Spleen (tissue), 11 donors: ENCODE measurements around the gene GALNTL6. TPM values are rescaled to one million over a fixed set of nuclear protein-coding genes. Genes with fewer than 3 reads are reported as not detected.

Experiments used
- DNase-seq: peaks from one replicate; pipeline ENCODE4 v3.0.0-alpha.2; 2020
- H3K27ac ChIP-seq, 8 donors: fragments of 200-600 bp; sonication (generic) in 7 of 8; 1 replicate in 4 of 8; 2 replicates in 4 of 8; pipeline versions ENCODE4 v1.5.0 to v1.8.0; 2016 to 2021; ENCODE audit warnings: inconsistent platforms in 4 of 8, mild to moderate bottlenecking in 4 of 8, moderate library complexity in 1 of 8
- H3K27me3 ChIP-seq, 7 donors: fragments of 200-600 bp; sonication (generic) in 6 of 7; replicated peaks in 1 of 7; 1 replicate in 4 of 7; 2 replicates in 3 of 7; pipeline versions ENCODE4 v1.5.0 to v1.8.0; 2016 to 2021; ENCODE audit warnings: inconsistent platforms in 3 of 7, mild to moderate bottlenecking in 1 of 7
- H3K36me3 ChIP-seq, 6 donors: fragments of 200-600 bp; sonication (generic) in 5 of 6; 1 replicate in 4 of 6; 2 replicates in 2 of 6; pipeline versions ENCODE4 v1.5.0 to v1.8.0; 2016 to 2021; ENCODE audit warnings: inconsistent platforms in 2 of 6
- H3K4me1 ChIP-seq, 6 donors: fragments of 200-600 bp; sonication (generic) in 5 of 6; 1 replicate in 3 of 6; 2 replicates in 3 of 6; pipeline versions ENCODE4 v1.5.0 to v1.8.0; 2016 to 2021; ENCODE audit warnings: inconsistent platforms in 3 of 6
- H3K4me3 ChIP-seq, 8 donors: fragments of 200-600 bp; sonication (generic) in 7 of 8; 1 replicate in 4 of 8; 2 replicates in 4 of 8; pipeline versions ENCODE4 v1.5.0 to v1.8.0; 2016 to 2021; ENCODE audit warnings: inconsistent platforms in 4 of 8, mild to moderate bottlenecking in 4 of 8, moderate library complexity in 2 of 8
- H3K9me3 ChIP-seq, 8 donors: fragments of 200-600 bp; sonication (generic) in 7 of 8; 1 replicate in 4 of 8; 2 replicates in 4 of 8; pipeline versions ENCODE4 v1.5.0 to v1.8.0; 2016 to 2021; ENCODE audit warnings: inconsistent platforms in 4 of 8
- CTCF ChIP-seq, 11 experiments: fragments of 200-600 bp in 7 of 11; fragments of 450-650 bp in 4 of 11; sonication (generic) in 4 of 11; IDR thresholded peaks in 8 of 11; conservative IDR thresholded peaks in 3 of 11; 1 replicate in 7 of 11; 2 replicates in 4 of 11; pipeline versions ENCODE4 v1.4.0 to v1.8.0; 2016 to 2021; ENCODE audit warnings: antibody characterized with exemption in 11 of 11, inconsistent platforms in 4 of 11, mild to moderate bottlenecking in 1 of 11
- POLR2A ChIP-seq, 3 donors: fragments of 450-650 bp; IDR thresholded peaks; one replicate each; pipeline ENCODE4 v1.5.1; 2017; ENCODE audit warnings: antibody characterized with exemption in 3 of 3, mild to moderate bottlenecking in 1 of 3
- POLR2AphosphoS5 ChIP-seq, 3 donors: sonication (generic); formaldehyde crosslinking; IDR thresholded peaks; one replicate each; pipeline ENCODE4 v1.5.1; 2017; ENCODE audit warnings: antibody characterized with exemption in 3 of 3
- WGBS, 5 donors: extraction: QIAGEN DNeasy Blood & Tissue Kit in 3 of 5; methylation state at CpG; one replicate each; pipeline versions ENCODE4 v1.1.5 to v1.1.7; 2013 to 2018; 5-methylcytosine and 5-hydroxymethylcytosine counted together
- intact Hi-C: fragments of 100-400 bp; cut with DNase I; formaldehyde crosslinking; loops from one replicate; pipeline ENCODE4 v1.15.0; 2023; ENCODE audit warnings: low total_unique reads
- polyA plus RNA-seq, 3 donors: library from polyadenylated mRNA; stranded (reverse); fragments of 200-250 nt; gene quantifications; one replicate each; pipeline ENCODE4 v1.2.1, GENCODE V29; 2013
- total RNA-seq, 7 donors: library from RNA; depleted of rRNA in 3 of 7; stranded (reverse); fragments of >200 nt in 3 of 7; fragmentation: NEBNext Ultra II Directional in 4 of 7; extraction: Animal tissue kit (Norgen Biotek cat#: 25700) in 4 of 7; gene quantifications; one replicate each; pipeline versions ENCODE4 v1.1.0 to v1.2.1, GENCODE V29; 2016 to 2021
- donor health status: healthy with polysubstance abuse.
- donor health status: DM: no; HTN: no; CAD: no; lungs with moderate emphysema.
- donor health status: DM: no; HTN: no; CAD: no.
- donor health status: Bipolar disorder and iron deficiency.
- donor health status: healthy.
- donor health status: DM: no; HTN: no; CAD: no.
- donor health status: DM: yes; HTN: yes; CAD: no.

The GALNTL6 gene
- total and polyA plus RNA-seq, 10 donors = 3.2 to 12.5 (median 7.1) TPM

DNA sequence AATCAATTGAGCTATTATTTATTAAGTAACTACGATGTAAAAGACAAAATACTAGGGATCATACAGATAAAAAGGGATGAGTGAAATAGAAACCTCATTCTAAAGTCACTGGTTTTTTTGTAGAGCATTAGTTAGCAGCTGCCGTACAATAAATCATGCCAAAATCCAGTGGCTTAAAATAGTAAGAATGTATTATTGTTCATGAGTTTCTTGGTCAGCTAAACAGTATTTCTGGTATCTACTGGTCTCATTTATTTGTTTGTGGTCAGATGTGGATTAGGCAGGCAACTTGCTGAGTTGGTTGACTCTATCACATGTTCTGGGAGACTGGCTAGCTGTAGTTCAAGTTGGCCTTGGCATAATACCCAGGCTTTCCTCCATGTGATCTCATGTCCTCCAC is 667.3 kb downstream of the GALNTL6 start:
- no peak overlapping the region for H3K27ac ChIP-seq
- no peak for DNase-seq
- no peak overlapping the region for H3K4me3 ChIP-seq
- H3K36me3 ChIP-seq = no peaks in the 10 kb centered on the region
- H3K9me3 ChIP-seq = peaks cover 0 to 19% (median 15%) of the 10 kb centered on the region in 8 donors
- WGBS, 5 donors = 81 to 90% (median 86%) methylated on average over 2 of the region's 2 CpGs
- TF ChIP-seq POLR2A (IDR thresholded peaks at IDR 0.05) = no peak
- intact Hi-C loops = no loop called here
- no peaks in the 10 kb centered on the region for H3K4me1 ChIP-seq
- H3K27me3 ChIP-seq = no peaks in the 10 kb centered on the region

DNA sequence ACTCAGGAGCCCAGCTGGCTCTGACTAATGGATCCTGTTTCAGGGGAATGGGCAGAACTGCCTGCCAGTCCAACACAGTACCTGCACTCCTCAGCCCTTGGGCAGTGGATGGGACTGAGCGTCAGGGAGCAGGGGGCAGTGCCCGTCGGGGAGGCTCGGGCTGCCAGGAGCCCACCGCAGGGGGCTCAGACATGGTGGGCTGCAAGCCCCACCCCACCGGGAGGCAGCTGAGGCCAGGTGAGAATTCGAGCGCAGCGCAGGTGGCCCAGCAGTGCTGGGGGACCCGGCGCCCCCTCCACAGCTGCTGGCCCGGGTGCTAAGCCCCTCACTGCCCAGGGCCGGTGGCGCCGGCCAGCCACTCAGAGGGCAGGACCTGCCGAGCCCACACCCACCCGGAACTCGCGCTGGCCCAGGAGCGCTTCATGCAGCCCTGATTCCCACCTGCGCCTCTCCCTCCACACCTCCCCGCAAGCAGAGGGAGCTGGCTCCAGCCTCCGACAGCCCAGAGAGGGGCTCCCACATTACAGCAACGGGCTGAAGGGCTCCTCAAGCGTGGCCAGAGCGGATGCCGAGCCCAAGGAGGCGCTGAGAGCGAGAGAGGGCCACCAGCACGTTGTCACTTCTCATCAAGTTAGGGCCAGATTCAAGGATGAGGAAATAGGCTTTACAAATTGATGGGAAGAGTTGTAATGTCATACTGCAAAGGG is 668.8 kb downstream of the GALNTL6 start:
- no peak for DNase-seq

GRCh38 chr4:172485007-172485406 is 671.8 kb downstream of the GALNTL6 start:
- DNase-seq = no peak
- peaks cover 0 to 19% (median 14%) of the 10 kb centered on the region in 8 donors for H3K9me3 ChIP-seq
- H3K4me3 ChIP-seq = no peak overlapping the region
- no peak for TF ChIP-seq POLR2A (IDR thresholded peaks at IDR 0.05)
- no peak for TF ChIP-seq POLR2AphosphoS5 (IDR thresholded peaks at IDR 0.05)
- no peak for TF ChIP-seq CTCF (IDR thresholded peaks at IDR 0.05 in 8 of 11, conservative IDR thresholded peaks at IDR 0.05 in 3 of 11)
- H3K27ac ChIP-seq = no peak overlapping the region
- no peaks in the 10 kb centered on the region for H3K27me3 ChIP-seq
- no peaks in the 10 kb centered on the region for H3K4me1 ChIP-seq
- intact Hi-C loops = no loop called here
- no peaks in the 10 kb centered on the region for H3K36me3 ChIP-seq
- WGBS, 5 donors = 84 to 91% (median 87%) methylated on average over 3 of the region's 3 CpGs

More for the DNA sequence above, 668.8 kb downstream of the GALNTL6 start:
- peaks cover 0 to 19% (median 15%) of the 10 kb centered on the region in 8 donors for H3K9me3 ChIP-seq
- H3K27me3 ChIP-seq = no peaks in the 10 kb centered on the region
- intact Hi-C loops = no loop called here
- TF ChIP-seq POLR2AphosphoS5 (IDR thresholded peaks at IDR 0.05) (no peak), POLR2A (IDR thresholded peaks at IDR 0.05) (no peak), CTCF (IDR thresholded peaks at IDR 0.05 in 8 of 11, conservative IDR thresholded peaks at IDR 0.05 in 3 of 11) (no peak)
- no peaks in the 10 kb centered on the region for H3K4me1 ChIP-seq
- H3K4me3 ChIP-seq = no peak overlapping the region
- H3K36me3 ChIP-seq = no peaks in the 10 kb centered on the region
- H3K27ac ChIP-seq = no peak overlapping the region
- WGBS, 5 donors = 88 to 94% (median 90%) methylated on average over 14 to 30 of the region's 30 CpGs

DNA sequence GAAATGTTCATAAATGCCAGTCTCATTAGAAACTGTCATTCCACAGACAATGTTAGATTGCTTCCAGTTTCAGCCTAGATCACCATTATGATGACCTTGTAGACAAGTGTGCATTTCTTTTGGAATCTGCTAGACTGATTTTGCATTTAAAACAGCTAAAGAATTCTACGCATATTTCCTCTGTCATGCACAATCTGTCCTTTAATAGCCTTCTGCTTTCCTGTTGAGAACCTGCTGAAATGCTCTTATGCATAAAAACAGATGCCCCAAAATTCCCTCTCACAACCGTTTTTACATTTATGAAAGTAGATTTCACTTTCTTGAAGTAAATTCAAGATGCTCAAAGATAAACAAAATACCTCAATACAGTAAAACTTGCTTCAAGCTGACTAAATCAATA is 673.3 kb downstream of the GALNTL6 start:
- intact Hi-C loops = no loop called here

More for the DNA sequence above, 673.3 kb downstream of the GALNTL6 start:
- 59 to 74% (median 70%) methylated on average over 2 of the region's 2 CpGs for WGBS, 5 donors
- Histone ChIP-seq H3K4me1 (no peaks in the 10 kb centered on the region), H3K27me3 (no peaks in the 10 kb centered on the region), H3K9me3 (peaks cover 0 to 10% (median 8%) of the 10 kb centered on the region in 8 donors), H3K27ac (no peak overlapping the region), H3K36me3 (no peaks in the 10 kb centered on the region), H3K4me3 (no peak overlapping the region)
- no peak for DNase-seq
- TF ChIP-seq POLR2AphosphoS5 (IDR thresholded peaks at IDR 0.05) (no peak), CTCF (IDR thresholded peaks at IDR 0.05 in 8 of 11, conservative IDR thresholded peaks at IDR 0.05 in 3 of 11) (no peak), POLR2A (IDR thresholded peaks at IDR 0.05) (no peak)
